H1 (cell line): ENCODE results near the gene OR8A1. TPM values are rescaled to one million over a fixed set of nuclear protein-coding genes. Genes with fewer than 3 reads are reported as not detected.

Source experiments
- CTCF ChIA-PET: fragments of 300-600 bp; sonication (Branson Sonifier 250); formaldehyde crosslinking; loops from one replicate; lab custom pipeline; 2021; ENCODE audit not compliant: partially characterized antibody; lab: Charles Lee
- POLR2A ChIA-PET: fragments of 300-600 bp; sonication (Branson Sonifier 250); formaldehyde crosslinking; loops from one replicate; lab custom pipeline; 2021; ENCODE audit warnings: inconsistent platforms; ENCODE audit not compliant: partially characterized antibody; lab: Charles Lee
- DNase-seq, 2 experiments: peaks; one replicate each; pipeline versions ENCODE4 v3.0.0 to v3.0.0-alpha.2; 2010 to 2022; ENCODE audit warnings: low spot score in 2 of 2, low read depth in 1 of 2, mixed read lengths in 1 of 2
- FAIRE-seq: peaks from 2 replicates; lab custom pipeline; 2011; peaks lifted over from hg19 to GRCh38; lab: Jason Lieb, UNC
- H2AFZ ChIP-seq: 2 replicates; pipeline ENCODE4 v1.8.1; 2012; ENCODE audit warnings: low read length, inconsistent platforms
- H2AK5ac ChIP-seq: 2 replicates; pipeline ENCODE4 v1.6.1; 2013; ENCODE audit warnings: low read depth, low read length
- H2BK120ac ChIP-seq: replicated peaks from 2 replicates; pipeline ENCODE3; 2013; ENCODE audit warnings: low read depth, low read length, inconsistent platforms
- H2BK12ac ChIP-seq: 2 replicates; pipeline ENCODE4 v1.6.1; 2013; ENCODE audit warnings: low read depth, low read length
- H2BK15ac ChIP-seq: 2 replicates; pipeline ENCODE4 v1.6.1; 2013; ENCODE audit warnings: low read length
- H2BK20ac ChIP-seq: 2 replicates; pipeline ENCODE4 v1.6.1; 2013; ENCODE audit warnings: low read length
- H2BK5ac ChIP-seq: 2 replicates; pipeline ENCODE4 v1.6.1; 2013; ENCODE audit warnings: low read depth, low read length
- H3K14ac ChIP-seq: 2 replicates; pipeline ENCODE4 v1.6.1; 2013; ENCODE audit warnings: inconsistent platforms; ENCODE audit not compliant: insufficient read length
- H3K18ac ChIP-seq: 2 replicates; pipeline ENCODE4 v1.6.1; 2013; ENCODE audit warnings: low read length; ENCODE audit errors: extremely low read depth
- H3K23ac ChIP-seq: 2 replicates; pipeline ENCODE4 v1.6.1; 2013; ENCODE audit warnings: inconsistent platforms; ENCODE audit not compliant: insufficient read length
- H3K23me2 ChIP-seq: 2 replicates; pipeline ENCODE4 v1.6.1; 2013; ENCODE audit warnings: low read depth, low read length
- H3K27ac ChIP-seq: 2 replicates; pipeline ENCODE4 v1.6.1; 2011; ENCODE audit warnings: low read depth, low read length, inconsistent platforms
- H3K27me3 ChIP-seq, 4 experiments: replicated peaks in 1 of 4; 1 replicate in 1 of 4; 2 replicates in 3 of 4; pipeline versions ENCODE4 v1.6.1 to v1.8.1; 2011 to 2013; ENCODE audit warnings: low read length in 3 of 4, mild to moderate bottlenecking in 3 of 4, inconsistent platforms in 2 of 4, mixed read lengths in 2 of 4, moderate library complexity in 1 of 4; ENCODE audit not compliant: control insufficient read depth in 3 of 4, insufficient read depth in 3 of 4; ENCODE audit errors: extremely low read depth in 1 of 4
- H3K36me3 ChIP-seq, 4 experiments: 2 replicates each; pipeline versions ENCODE4 v1.6.1 to v1.8.1; 2011 to 2013; ENCODE audit warnings: mild to moderate bottlenecking in 4 of 4, low read length in 3 of 4, moderate library complexity in 2 of 4, control low read depth in 1 of 4, inconsistent platforms in 1 of 4; ENCODE audit not compliant: insufficient read depth in 4 of 4, control insufficient read depth in 2 of 4
- H3K4ac ChIP-seq: replicated peaks from 2 replicates; pipeline ENCODE3; 2013; ENCODE audit warnings: low read length, low read depth, mixed read lengths, inconsistent platforms; ENCODE audit not compliant: insufficient read length
- H3K4me1 ChIP-seq, 4 experiments: replicated peaks in 1 of 4; 1 replicate in 1 of 4; 2 replicates in 3 of 4; pipeline versions ENCODE4 v1.6.1 to v1.8.1; 2011 to 2013; ENCODE audit warnings: low read length in 3 of 4, inconsistent platforms in 2 of 4, mixed read lengths in 1 of 4; ENCODE audit not compliant: insufficient read depth in 4 of 4, control insufficient read depth in 3 of 4
- H3K4me2 ChIP-seq, 2 experiments: 2 replicates each; pipeline versions ENCODE4 v1.6.1 to v1.8.1; 2011 to 2013; ENCODE audit warnings: low read depth in 2 of 2, low read length in 2 of 2, control low read depth in 1 of 2, inconsistent platforms in 1 of 2, mild to moderate bottlenecking in 1 of 2; ENCODE audit not compliant: insufficient read depth in 1 of 2
- H3K4me3 ChIP-seq, 4 experiments: fragments of 200-600, 300-600 bp in 1 of 4; sonication (generic), shearing (Covaris generic), sonication (Bioruptor Twin) in 1 of 4; 2 replicates each; pipeline versions ENCODE4 v1.5.1 to v1.8.1; 2011 to 2016; ENCODE audit warnings: low read length in 4 of 4, low read depth in 3 of 4, control low read depth in 2 of 4, inconsistent platforms in 2 of 4, mild to moderate bottlenecking in 2 of 4, mixed read lengths in 1 of 4, moderate library complexity in 1 of 4; ENCODE audit not compliant: insufficient read depth in 2 of 4; ENCODE audit errors: extremely low read depth in 1 of 4
- H3K56ac ChIP-seq: replicated peaks from 2 replicates; pipeline ENCODE3; 2013; ENCODE audit warnings: low read depth, mild to moderate bottlenecking, mixed read lengths, low read length, inconsistent platforms; ENCODE audit not compliant: insufficient read length
- H3K79me1 ChIP-seq: 2 replicates; pipeline ENCODE4 v1.6.1; 2013; ENCODE audit warnings: low read depth, low read length, control low read depth
- H3K79me2 ChIP-seq, 2 experiments: 2 replicates each; pipeline versions ENCODE4 v1.6.1 to v1.8.1; 2012 to 2013; ENCODE audit warnings: low read length in 2 of 2, mild to moderate bottlenecking in 2 of 2, inconsistent platforms in 1 of 2; ENCODE audit not compliant: insufficient read depth in 2 of 2, control insufficient read depth in 1 of 2
- H3K9ac ChIP-seq, 4 experiments: replicated peaks in 1 of 4; 1 replicate in 1 of 4; 2 replicates in 3 of 4; pipeline versions ENCODE4 v1.6.1 to v1.8.1; 2011 to 2013; ENCODE audit warnings: low read depth in 3 of 4, low read length in 3 of 4, control low read depth in 2 of 4, mild to moderate bottlenecking in 2 of 4, moderate library complexity in 2 of 4, inconsistent platforms in 1 of 4; ENCODE audit errors: extremely low read depth in 1 of 4
- H3K9me3 ChIP-seq, 2 experiments: 2 replicates each; pipeline versions ENCODE4 v1.6.1 to v1.8.1; 2012 to 2013; ENCODE audit warnings: mild to moderate bottlenecking in 2 of 2, moderate library complexity in 2 of 2, control low read depth in 1 of 2, inconsistent platforms in 1 of 2, low read depth in 1 of 2, low read length in 1 of 2, mixed read lengths in 1 of 2; ENCODE audit not compliant: insufficient read depth in 2 of 2
- H4K20me1 ChIP-seq, 2 experiments: replicated peaks in 1 of 2; 2 replicates each; pipeline versions ENCODE3 to v1.8.1; 2011 to 2013; ENCODE audit warnings: inconsistent platforms in 2 of 2, low read length in 2 of 2, mild to moderate bottlenecking in 1 of 2; ENCODE audit not compliant: insufficient read depth in 2 of 2, control insufficient read depth in 1 of 2
- H4K5ac ChIP-seq: 2 replicates; pipeline ENCODE4 v1.6.1; 2013; ENCODE audit warnings: low read length, low read depth, mixed read lengths, inconsistent platforms; ENCODE audit not compliant: insufficient read length
- H4K8ac ChIP-seq: 2 replicates; pipeline ENCODE4 v1.8.0; 2013; ENCODE audit warnings: mild to moderate bottlenecking, moderate library complexity, low read length, inconsistent platforms; ENCODE audit not compliant: insufficient read depth; ENCODE audit errors: extremely low read depth
- H4K91ac ChIP-seq: replicated peaks from 2 replicates; pipeline ENCODE3; 2013; ENCODE audit warnings: low read length, mixed read lengths, inconsistent platforms; ENCODE audit not compliant: insufficient read length
- WGBS, 2 experiments: shearing (Covaris generic) in 1 of 2; methylation state at CpG; one replicate each; pipeline versions ENCODE4 v1.1.6 to v1.1.7; 2013 to 2015; ENCODE audit warnings: low lambda C conversion rate in 2 of 2, mixed read lengths in 2 of 2, inconsistent platforms in 1 of 2, low coverage in 1 of 2, missing lambda C conversion rate in 1 of 2; ENCODE audit not compliant: insufficient replicate concordance in 2 of 2, insufficient coverage in 1 of 2, insufficient read length in 1 of 2; ENCODE audit errors: extremely low coverage in 1 of 2, missing lambda C conversion rate in 1 of 2; 5-methylcytosine and 5-hydroxymethylcytosine counted together
- polyA plus RNA-seq, 7 experiments: library from polyadenylated mRNA; depleted of rRNA in 3 of 7; stranded (reverse) in 5 of 7; unstranded in 2 of 7; fragments of >200 nt in 5 of 7; fragments of 200-250 nt in 2 of 7; gene quantifications; 1 replicate in 5 of 7; 2 replicates in 1 of 7; 4 replicates in 1 of 7; pipeline versions ENCODE4 v1.2.1 to v1.2.3, GENCODE V29; 2011 to 2013; ENCODE audit warnings: missing spikeins in 2 of 7, mixed read lengths in 2 of 7
- total RNA-seq: library from RNA; stranded (reverse); fragmentation: NEBNext Ultra II Directional; extraction: Animal tissue kit (Norgen Biotek cat#: 25700); gene quantifications from 2 replicates; pipeline ENCODE4 v1.2.1, GENCODE V29; 2021

Gene OR8A1
- total and polyA plus RNA-seq, 2 of the 8 experiments (the other 6 are each of a cell fraction or from before 2014, with no cell fraction given): not detected

GRCh38 chr11:124618863-124619262 is 49.1 kb downstream of the OR8A1 start:
- Histone ChIP-seq H3K18ac (no peak overlapping the region), H3K4ac (no peak overlapping the region), H3K23me2 (peaks cover 4% of the 10 kb centered on the region), H3K27me3 (peaks cover 0 to 2% (median 0%) of the 10 kb centered on the region in 4 experiments; a peak in 1 of 7 replicates), H3K79me2 (peaks cover 0 to 9% of the 10 kb centered on the region in 2 experiments), H3K14ac (no peak overlapping the region), H3K79me1 (no peaks in the 10 kb centered on the region), H3K9ac (no peak overlapping the region), H2AK5ac (no peak overlapping the region), H3K4me3 (no peak overlapping the region), H2BK5ac (no peak overlapping the region), H2BK20ac (no peak overlapping the region), H4K5ac (no peak overlapping the region), H3K56ac (no peak overlapping the region), H3K27ac (no peak overlapping the region), H2BK120ac (no peak overlapping the region), H3K23ac (no peak overlapping the region), H3K4me2 (no peak overlapping the region), H3K9me3 (no peaks in the 10 kb centered on the region), H3K36me3 (no peaks in the 10 kb centered on the region), H4K8ac (no peak overlapping the region), H2BK15ac (no peak overlapping the region), H4K20me1 (peaks cover 0 to 2% of the 10 kb centered on the region in 2 experiments), H2BK12ac (no peak overlapping the region), H2AFZ (no peak overlapping the region), H4K91ac (no peak overlapping the region), H3K4me1 (peaks cover 0 to 2% (median under 1%) of the 10 kb centered on the region in 4 experiments; a peak in 3 of 7 replicates)
- ChIA-PET POLR2A (no interaction called here), CTCF (interaction anchor here (0.9 to 2.0 kb wide), 4 partner anchors 15 to 248 kb away, joined by 3 to 7 read pairs (median 4); no protein-coding TSS in a partner anchor)
- no peak for DNase-seq
- 97% methylated on average over 5 of the region's 5 CpGs; no CpG with 5 or more reads in 1 of the 2 experiments for WGBS, 2 experiments
- FAIRE-seq: no peak
